HG02763 (cell line): ENCODE measurements around the gene FXYD6.

Source experiments
- ATAC-seq: cut with Tn5 transposase; IDR thresholded peaks from one replicate; pipeline ENCODE4 v1.9.1; 2021; ENCODE audit warnings: mild to moderate bottlenecking, moderate library complexity; ENCODE audit not compliant: unreplicated experiment

Gene FXYD6

GRCh38 chr11:117832511-117832910 lies 43.9 kb downstream of the FXYD6 start:
- ATAC-seq: no peak

- no peak for ATAC-seq
These were observed 44.6 kb downstream of the FXYD6 start for GRCh38 chr11:117831661-117832415.

- ATAC-seq: no peak
These were observed 45.6 kb downstream of the FXYD6 start for GRCh38 chr11:117830674-117831351.

- no peak for ATAC-seq
These were observed 46.4 kb downstream of the FXYD6 start for GRCh38 chr11:117830072-117830471.

- ATAC-seq: no peak
These were observed 47.1 kb downstream of the FXYD6 start for GRCh38 chr11:117829369-117829725.

GRCh38 chr11:117828611-117829368 lies 47.7 kb downstream of the FXYD6 start:
- ATAC-seq: peak; percentile 42

GRCh38 chr11:117827521-117828511 lies 48.6 kb downstream of the FXYD6 start:
- no peak for ATAC-seq

- ATAC-seq: no peak
These were observed 49.6 kb downstream of the FXYD6 start for GRCh38 chr11:117826832-117827231.

GRCh38 chr11:117826190-117826570 lies 50.3 kb downstream of the FXYD6 start:
- ATAC-seq: no peak

GRCh38 chr11:117825538-117826189 lies 50.8 kb downstream of the FXYD6 start:
- ATAC-seq: no peak

- ATAC-seq: no peak
These were observed 51.6 kb downstream of the FXYD6 start, which contains the start of gene FXYD2 for GRCh38 chr11:117824571-117825537. TSS of gene FXYD2 (minus strand) at chr11:117824744. CDS start at chr11:117824678, 66 bp downstream.

GRCh38 chr11:117823946-117824420 lies 52.5 kb downstream of the FXYD6 start:
- no peak for ATAC-seq

- no peak for ATAC-seq
These were observed 53.0 kb downstream of the FXYD6 start for GRCh38 chr11:117823294-117823945.

- no peak for ATAC-seq
These were observed 54.1 kb downstream of the FXYD6 start for GRCh38 chr11:117822074-117823033.

GRCh38 chr11:117821431-117821830 lies 55.0 kb downstream of the FXYD6 start:
- ATAC-seq: no peak

- no peak for ATAC-seq
These were observed 55.9 kb downstream of the FXYD6 start for GRCh38 chr11:117820516-117820915.

GRCh38 chr11:117820071-117820470 lies 56.4 kb downstream of the FXYD6 start:
- no peak for ATAC-seq
